Measurements from ENCODE around the gene TLX3.

- no peak for TF ChIP-seq CTCF (IDR thresholded peaks at IDR 0.05)
- TF ChIP-seq POLR2AphosphoS5 (IDR thresholded peaks at IDR 0.05) = no peak
- no peak for TF ChIP-seq POLR2A (IDR thresholded peaks at IDR 0.05)
- no peak for TF ChIP-seq EP300 (IDR thresholded peaks at IDR 0.05)
Measured at GRCh38 chr5:171271798-171272197, 37.2 kb upstream of the TLX3 start.

Data from suprapubic skin (tissue), 4 donors.